UCSD-AML1 (cell line): Measurements from ENCODE around the gene GADL1.

Source experiments
- DNase-seq: peaks from one replicate; lab custom pipeline; 2025; ENCODE audit not compliant: unreplicated experiment; lab: John Stamatoyannopoulos, UW

GADL1 gene

GRCh38 chr3:30729512-30729911 is 164.9 kb downstream of the GADL1 start:
- DNase-seq: no peak

GRCh38 chr3:30728143-30728542 is 166.3 kb downstream of the GADL1 start:
- no peak for DNase-seq

GRCh38 chr3:30724863-30725262 is 169.6 kb downstream of the GADL1 start:
- no peak for DNase-seq

- DNase-seq: no peak
Observed at GRCh38 chr3:30723211-30723610, 171.2 kb downstream of the GADL1 start.

- no peak for DNase-seq
Observed at GRCh38 chr3:30721314-30721634, 173.2 kb downstream of the GADL1 start.

GRCh38 chr3:30720586-30721313 is 173.7 kb downstream of the GADL1 start:
- no peak for DNase-seq

- DNase-seq: no peak
Observed at GRCh38 chr3:30719536-30719935, 174.9 kb downstream of the GADL1 start.

- DNase-seq: no peak
Observed at GRCh38 chr3:30713885-30714503, 180.5 kb downstream of the GADL1 start.

- DNase-seq: no peak
Observed at GRCh38 chr3:30712991-30713390, 181.5 kb downstream of the GADL1 start.

GRCh38 chr3:30711867-30712266 is 182.6 kb downstream of the GADL1 start:
- DNase-seq: no peak

- no peak for DNase-seq
Observed at GRCh38 chr3:30711151-30711550, 183.3 kb downstream of the GADL1 start.

GRCh38 chr3:30710017-30710416 is 184.4 kb downstream of the GADL1 start:
- DNase-seq: no peak

- no peak for DNase-seq
Observed at GRCh38 chr3:30708472-30708871, 186.0 kb downstream of the GADL1 start.

GRCh38 chr3:30707825-30708224 is 186.6 kb downstream of the GADL1 start:
- no peak for DNase-seq

GRCh38 chr3:30704931-30705890 is 189.2 kb downstream of the GADL1 start:
- no peak for DNase-seq

GRCh38 chr3:30702828-30703397 is 191.5 kb downstream of the GADL1 start:
- DNase-seq: no peak

- DNase-seq: no peak
Observed at GRCh38 chr3:30702038-30702827, 192.2 kb downstream of the GADL1 start.

- no peak for DNase-seq
Observed at GRCh38 chr3:30700702-30701321, 193.6 kb downstream of the GADL1 start.

- DNase-seq: no peak
Observed at GRCh38 chr3:30699927-30700326, 194.5 kb downstream of the GADL1 start.

GRCh38 chr3:30698549-30698948 is 195.9 kb downstream of the GADL1 start:
- DNase-seq: no peak
